K562 (cell line): ENCODE data around the gene TMEM203.

Source experiments
- ASH1L ChIP-seq: fragments of 450-650 bp; IDR thresholded peaks from 2 replicates; pipeline ENCODE4 v1.6.1; 2018; ENCODE audit warnings: borderline replicate concordance, mild to moderate bottlenecking, low read depth; ENCODE audit not compliant: partially characterized antibody
- CEBPB ChIP-seq: fragments of 450-650 bp; IDR thresholded peaks from 2 replicates; pipeline ENCODE4 v1.6.1; 2016; ENCODE audit warnings: missing genetic modification characterization, missing compliant biosample characterization
- CREM ChIP-seq: IDR thresholded peaks from 2 replicates; pipeline ENCODE4 v1.6.1; 2014; ENCODE audit warnings: antibody characterized with exemption, low read depth
- LEF1 ChIP-seq: fragments of 450-650 bp; IDR thresholded peaks from 2 replicates; pipeline ENCODE4 v1.6.1; 2016; ENCODE audit warnings: mild to moderate bottlenecking
- MEIS2 ChIP-seq: fragments of 450-650 bp; IDR thresholded peaks from 2 replicates; pipeline ENCODE4 v1.6.1; 2014; ENCODE audit warnings: mild to moderate bottlenecking; ENCODE audit not compliant: partially characterized antibody
- POLR2A ChIP-seq: fragments of 450-650 bp; conservative IDR thresholded peaks from 2 replicates; pipeline ENCODE4 v1.6.1; 2016
- USF2 ChIP-seq: sonication (generic); formaldehyde crosslinking; IDR thresholded peaks from 2 replicates; pipeline ENCODE4 v1.5.0; 2020; ENCODE audit warnings: missing genetic modification reagents

GRCh38 chr9:137228968-137229896, 23.8 kb upstream of the TMEM203 start:
- TF ChIP-seq POLR2A, result no peak
- no peak for TF ChIP-seq CEBPB (tag)
- TF ChIP-seq CREM, result no peak
- TF ChIP-seq USF2 (CRISPR knock-in tag), result no peak
- no peak for TF ChIP-seq MEIS2
- TF ChIP-seq ASH1L, result no peak
- TF ChIP-seq LEF1, result no peak
